ENCODE results near the gene MIPOL1. TPM values are rescaled to one million over a fixed set of nuclear protein-coding genes. Genes with fewer than 3 reads are reported as not detected.

The MIPOL1 gene
- total RNA-seq, 3 donors from 2014 or later = 12.2 to 48.8 (median 36.1) TPM

DNA sequence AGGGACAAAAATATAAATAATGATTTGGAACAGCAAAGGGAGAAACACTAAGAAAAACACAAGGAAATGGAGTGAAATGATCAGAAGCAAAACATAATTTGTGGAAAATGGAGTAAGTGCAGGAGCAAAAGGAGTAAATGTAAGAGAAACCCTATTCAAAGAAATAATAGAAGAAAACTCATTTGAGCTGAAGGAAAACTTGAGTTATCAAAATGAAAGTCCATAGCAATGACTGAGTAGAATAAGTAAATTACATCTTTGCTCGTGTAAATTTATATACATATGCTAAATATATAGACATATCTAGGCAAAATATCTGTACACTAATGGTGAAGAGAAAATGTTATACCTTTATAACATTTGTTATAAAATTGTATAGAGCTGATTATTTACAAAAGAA, 203.4 kb downstream of the MIPOL1 start:
- H3K36me3 ChIP-seq = no peaks in the 10 kb centered on the region
- no peak overlapping the region for H3K4me3 ChIP-seq
- no peak for DNase-seq (ENCODE audit: low spot score in 2 of 2)
- H3K9me3 ChIP-seq = no peaks in the 10 kb centered on the region
- H3K27me3 ChIP-seq = no peaks in the 10 kb centered on the region
- H3K4me1 ChIP-seq = no peaks in the 10 kb centered on the region
- intact Hi-C loops (cut with DNase I; ENCODE audit: low total_unique reads) = no loop called here
- no peak overlapping the region for H3K27ac ChIP-seq
- TF ChIP-seq POLR2AphosphoS5 (IDR thresholded peaks at IDR 0.05) (no peak), POLR2A (IDR thresholded peaks at IDR 0.05) (no peak)
- TF ChIP-seq, protein P1, sequence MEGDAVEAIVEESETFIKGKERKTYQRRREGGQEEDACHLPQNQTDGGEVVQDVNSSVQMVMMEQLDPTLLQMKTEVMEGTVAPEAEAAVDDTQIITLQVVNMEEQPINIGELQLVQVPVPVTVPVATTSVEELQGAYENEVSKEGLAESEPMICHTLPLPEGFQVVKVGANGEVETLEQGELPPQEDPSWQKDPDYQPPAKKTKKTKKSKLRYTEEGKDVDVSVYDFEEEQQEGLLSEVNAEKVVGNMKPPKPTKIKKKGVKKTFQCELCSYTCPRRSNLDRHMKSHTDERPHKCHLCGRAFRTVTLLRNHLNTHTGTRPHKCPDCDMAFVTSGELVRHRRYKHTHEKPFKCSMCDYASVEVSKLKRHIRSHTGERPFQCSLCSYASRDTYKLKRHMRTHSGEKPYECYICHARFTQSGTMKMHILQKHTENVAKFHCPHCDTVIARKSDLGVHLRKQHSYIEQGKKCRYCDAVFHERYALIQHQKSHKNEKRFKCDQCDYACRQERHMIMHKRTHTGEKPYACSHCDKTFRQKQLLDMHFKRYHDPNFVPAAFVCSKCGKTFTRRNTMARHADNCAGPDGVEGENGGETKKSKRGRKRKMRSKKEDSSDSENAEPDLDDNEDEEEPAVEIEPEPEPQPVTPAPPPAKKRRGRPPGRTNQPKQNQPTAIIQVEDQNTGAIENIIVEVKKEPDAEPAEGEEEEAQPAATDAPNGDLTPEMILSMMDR (IDR thresholded peaks at IDR 0.05) = no peak

DNA sequence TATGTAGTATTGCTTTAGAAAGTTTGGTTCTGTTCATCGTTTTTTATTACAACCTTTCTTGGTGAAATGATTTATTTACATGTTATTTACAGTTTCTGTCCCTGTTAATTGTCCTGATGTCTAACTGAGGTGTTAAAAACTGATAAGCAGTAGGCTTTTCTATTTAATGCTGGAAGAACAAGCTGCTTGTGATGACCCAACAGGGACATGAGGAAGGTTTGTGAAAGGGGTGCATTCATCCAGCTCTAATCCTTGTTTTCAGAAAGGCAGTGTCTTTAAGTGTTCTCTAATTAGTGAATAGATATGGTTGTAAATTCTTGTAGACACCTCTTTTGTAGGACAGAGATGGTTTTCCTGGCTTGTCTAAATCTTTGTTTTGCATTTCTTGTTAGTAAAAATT, 205.9 kb downstream of the MIPOL1 start:
- Histone ChIP-seq H3K36me3 (no peaks in the 10 kb centered on the region), H3K4me1 (no peaks in the 10 kb centered on the region), H3K27me3 (no peaks in the 10 kb centered on the region), H3K4me3 (no peak overlapping the region), H3K27ac (no peak overlapping the region), H3K9me3 (no peaks in the 10 kb centered on the region)
- intact Hi-C loops (cut with DNase I; ENCODE audit: low total_unique reads) = no loop called here
- TF ChIP-seq POLR2A (IDR thresholded peaks at IDR 0.05) = no peak
- TF ChIP-seq POLR2AphosphoS5 (IDR thresholded peaks at IDR 0.05) = no peak
- TF ChIP-seq, protein P1 (IDR thresholded peaks at IDR 0.05) = no peak
- DNase-seq (ENCODE audit: low spot score in 2 of 2) = no peak

DNA sequence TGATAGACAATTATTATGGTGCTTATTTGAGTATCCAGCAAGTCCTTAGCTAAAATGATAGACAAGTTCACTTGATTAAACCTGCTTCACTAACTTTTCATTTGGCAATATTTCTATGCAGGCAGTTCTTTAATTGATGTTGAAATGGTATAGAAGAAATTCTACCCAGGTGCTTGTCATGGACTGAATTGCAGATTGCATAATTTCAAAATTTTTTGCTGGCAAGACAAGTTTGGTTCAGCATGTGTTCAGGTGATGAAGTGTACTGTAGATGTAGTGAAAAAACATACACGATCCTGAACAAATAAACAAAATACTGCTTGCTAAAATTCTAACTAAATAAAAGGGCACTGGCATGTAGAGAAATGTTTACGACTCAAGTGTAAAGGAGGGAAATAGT, 208.4 kb downstream of the MIPOL1 start:
- Histone ChIP-seq H3K27me3 (no peaks in the 10 kb centered on the region), H3K27ac (no peak overlapping the region), H3K36me3 (no peaks in the 10 kb centered on the region), H3K9me3 (no peaks in the 10 kb centered on the region), H3K4me1 (no peaks in the 10 kb centered on the region), H3K4me3 (no peak overlapping the region)
- TF ChIP-seq POLR2AphosphoS5 (IDR thresholded peaks at IDR 0.05) = no peak
- TF ChIP-seq POLR2A (IDR thresholded peaks at IDR 0.05) = no peak
- TF ChIP-seq, protein P1 (IDR thresholded peaks at IDR 0.05) = no peak
- DNase-seq (ENCODE audit: low spot score in 2 of 2) = no peak
- intact Hi-C loops (cut with DNase I; ENCODE audit: low total_unique reads) = no loop called here

DNA sequence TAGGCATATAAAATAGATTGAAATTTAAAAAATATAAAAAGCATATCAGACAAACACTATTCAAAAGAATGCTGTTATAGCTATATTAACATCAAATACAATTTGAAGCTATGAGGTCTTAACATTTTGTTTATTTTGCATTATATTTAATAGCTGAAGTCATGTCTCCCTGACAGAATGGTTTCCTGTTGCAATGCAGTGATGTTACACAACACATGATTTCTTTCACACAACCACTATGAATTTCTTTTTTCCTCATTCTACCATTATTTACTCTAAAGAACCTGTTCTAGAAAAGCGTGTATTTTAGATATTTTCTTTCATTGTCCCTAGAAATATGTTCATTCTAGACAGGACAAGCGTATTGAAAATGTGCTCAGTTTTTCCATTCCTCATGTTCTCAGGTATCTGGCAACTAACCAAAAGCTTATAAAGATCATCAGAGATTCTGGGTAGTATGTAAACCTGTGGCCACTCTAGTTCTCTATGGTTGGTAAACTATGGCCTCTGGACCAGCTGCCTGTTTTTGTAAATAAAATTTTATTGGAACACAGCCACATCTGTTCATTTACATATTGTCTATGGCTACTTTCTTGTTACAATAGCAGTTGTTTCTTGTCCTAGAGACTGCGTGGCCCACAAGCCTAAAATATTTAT, 213.5 kb downstream of the MIPOL1 start:
- no peaks in the 10 kb centered on the region for H3K9me3 ChIP-seq
- no peak for DNase-seq (ENCODE audit: low spot score in 2 of 2)
- H3K27ac ChIP-seq = no peak overlapping the region
- intact Hi-C loops (cut with DNase I; ENCODE audit: low total_unique reads) = no loop called here
- TF ChIP-seq POLR2AphosphoS5 (IDR thresholded peaks at IDR 0.05) (no peak), POLR2A (IDR thresholded peaks at IDR 0.05) (no peak)
- TF ChIP-seq, protein P1 (IDR thresholded peaks at IDR 0.05) = no peak
- H3K36me3 ChIP-seq = no peaks in the 10 kb centered on the region
- H3K4me1 ChIP-seq = no peaks in the 10 kb centered on the region
- H3K27me3 ChIP-seq = no peaks in the 10 kb centered on the region
- no peak overlapping the region for H3K4me3 ChIP-seq

DNA sequence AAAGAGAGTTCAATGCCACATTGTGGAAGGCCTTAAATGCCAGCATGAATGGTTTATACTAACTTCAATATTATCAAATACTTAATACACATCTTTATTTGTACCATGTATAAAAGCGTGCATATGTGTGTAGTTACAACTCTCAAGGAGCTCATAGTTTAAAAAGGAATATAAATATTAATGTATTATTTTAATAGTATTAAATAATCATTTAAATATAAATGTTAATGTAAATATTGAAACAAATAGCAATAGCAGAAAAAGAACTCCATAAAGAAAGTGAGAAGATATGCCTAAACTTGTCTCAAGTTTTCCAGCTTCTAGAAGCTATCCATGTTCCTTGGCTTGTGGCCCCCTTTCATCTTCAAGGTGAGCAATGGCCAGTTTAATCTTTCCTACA, 215.3 kb downstream of the MIPOL1 start:
- TF ChIP-seq POLR2A (IDR thresholded peaks at IDR 0.05) = no peak
- TF ChIP-seq, protein P1 (IDR thresholded peaks at IDR 0.05) = no peak
- no peak for TF ChIP-seq POLR2AphosphoS5 (IDR thresholded peaks at IDR 0.05)
- Histone ChIP-seq H3K4me1 (no peaks in the 10 kb centered on the region), H3K27me3 (no peaks in the 10 kb centered on the region), H3K27ac (no peak overlapping the region), H3K9me3 (no peaks in the 10 kb centered on the region), H3K4me3 (no peak overlapping the region), H3K36me3 (no peaks in the 10 kb centered on the region)
- intact Hi-C loops (cut with DNase I; ENCODE audit: low total_unique reads) = no loop called here
- DNase-seq (ENCODE audit: low spot score in 2 of 2) = no peak

Measured in breast epithelium (tissue), 4 donors.